Measurements from ENCODE around the gene PRMT5.

PRMT5 gene

GRCh38 chr14:22895402-22895801, 33.8 kb downstream of the PRMT5 start:
- no peak for DNase-seq

- no peak for DNase-seq
Measured at GRCh38 chr14:22893706-22894105, 35.5 kb downstream of the PRMT5 start.

GRCh38 chr14:22892488-22892887, 36.7 kb downstream of the PRMT5 start:
- no peak for DNase-seq

GRCh38 chr14:22890416-22890815, 38.8 kb downstream of the PRMT5 start:
- no peak for DNase-seq

GRCh38 chr14:22888662-22889061, 40.5 kb downstream of the PRMT5 start:
- no peak for DNase-seq

GRCh38 chr14:22887990-22888378, 41.2 kb downstream of the PRMT5 start:
- DNase-seq: no peak

GRCh38 chr14:22887260-22887989, 41.8 kb downstream of the PRMT5 start:
- peak; percentile 84 for DNase-seq

GRCh38 chr14:22886500-22887259, 42.5 kb downstream of the PRMT5 start:
- peak; percentile 75 for DNase-seq

GRCh38 chr14:22885975-22886374, 43.2 kb downstream of the PRMT5 start:
- no peak for DNase-seq

- DNase-seq: no peak
Measured at GRCh38 chr14:22884738-22885523, 44.2 kb downstream of the PRMT5 start.

- no peak for DNase-seq
Measured at GRCh38 chr14:22884076-22884737, 45.0 kb downstream of the PRMT5 start.

GRCh38 chr14:22883173-22883976, 45.8 kb downstream of the PRMT5 start, which contains the start of gene REM2:
Gene REM2 (plus strand): TSS chr14:22883222. CDS start chr14:22883288, 66 bp downstream.
- peak; percentile 9 for DNase-seq

GRCh38 chr14:22882529-22883172, 46.5 kb downstream of the PRMT5 start:
- DNase-seq: peak; percentile 57

GRCh38 chr14:22882064-22882463, 47.1 kb downstream of the PRMT5 start:
- DNase-seq: no peak

- no peak for DNase-seq
Measured at GRCh38 chr14:22878271-22879246, 50.6 kb downstream of the PRMT5 start.

GRCh38 chr14:22877000-22877501, 52.1 kb downstream of the PRMT5 start:
- DNase-seq: no peak

- DNase-seq: no peak
Measured at GRCh38 chr14:22875748-22876319, 53.3 kb downstream of the PRMT5 start.

- no peak for DNase-seq
Measured at GRCh38 chr14:22875003-22875747, 54.0 kb downstream of the PRMT5 start.
